ENCODE results near the gene OSER1. TPM values are rescaled to one million over a fixed set of nuclear protein-coding genes. Genes with fewer than 3 reads are reported as not detected.
A peak's percentile ranks its signal among the peaks of the same experiment; 100 is the strongest.

The OSER1 gene
- total RNA-seq, 1 experiment from 2014 or later, result 79.7 TPM

- H3K4me1 Mint-ChIP-seq (ENCODE audit: low read depth, unreplicated experiment), result no peaks in the 10 kb centered on the region
- no peaks in the 10 kb centered on the region for H3K9me3 Mint-ChIP-seq (ENCODE audit: unreplicated experiment)
- no peaks in the 10 kb centered on the region for H3K36me3 ChIP-seq (ENCODE audit: control insufficient read depth, insufficient read depth, low read length)
- H3K4me3 ChIP-seq (ENCODE audit: low read depth, low read length), result no peak overlapping the region
- no peak overlapping the region for H3K27ac Mint-ChIP-seq (ENCODE audit: unreplicated experiment)
- ChIA-PET POLR2A (no interaction called here), CTCF (no interaction called here)
- no TSS peak for BruUV-seq (replicated peaks)
- no peak for DNase-seq
- H3K27me3 Mint-ChIP-seq (ENCODE audit: insufficient read depth, unreplicated experiment), result peaks cover 5% of the 10 kb centered on the region
- no peaks in the 10 kb centered on the region for H3K9me3 ChIP-seq
- TF ChIP-seq, protein P1, sequence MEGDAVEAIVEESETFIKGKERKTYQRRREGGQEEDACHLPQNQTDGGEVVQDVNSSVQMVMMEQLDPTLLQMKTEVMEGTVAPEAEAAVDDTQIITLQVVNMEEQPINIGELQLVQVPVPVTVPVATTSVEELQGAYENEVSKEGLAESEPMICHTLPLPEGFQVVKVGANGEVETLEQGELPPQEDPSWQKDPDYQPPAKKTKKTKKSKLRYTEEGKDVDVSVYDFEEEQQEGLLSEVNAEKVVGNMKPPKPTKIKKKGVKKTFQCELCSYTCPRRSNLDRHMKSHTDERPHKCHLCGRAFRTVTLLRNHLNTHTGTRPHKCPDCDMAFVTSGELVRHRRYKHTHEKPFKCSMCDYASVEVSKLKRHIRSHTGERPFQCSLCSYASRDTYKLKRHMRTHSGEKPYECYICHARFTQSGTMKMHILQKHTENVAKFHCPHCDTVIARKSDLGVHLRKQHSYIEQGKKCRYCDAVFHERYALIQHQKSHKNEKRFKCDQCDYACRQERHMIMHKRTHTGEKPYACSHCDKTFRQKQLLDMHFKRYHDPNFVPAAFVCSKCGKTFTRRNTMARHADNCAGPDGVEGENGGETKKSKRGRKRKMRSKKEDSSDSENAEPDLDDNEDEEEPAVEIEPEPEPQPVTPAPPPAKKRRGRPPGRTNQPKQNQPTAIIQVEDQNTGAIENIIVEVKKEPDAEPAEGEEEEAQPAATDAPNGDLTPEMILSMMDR (IDR thresholded peaks at IDR 0.05; ENCODE audit: insufficient read depth in 1 of 2, low read depth in 1 of 2, low read length in 1 of 2, severe bottlenecking in 1 of 2, unreplicated experiment in 1 of 2), result no peak
- no peaks in the 10 kb centered on the region for H3K4me1 ChIP-seq
- intact Hi-C loops (cut with micrococcal nuclease; ENCODE audit: unreplicated experiment), result no loop called here
- no peak overlapping the region for H3K4me3 Mint-ChIP-seq (ENCODE audit: unreplicated experiment)
- H3K27me3 ChIP-seq (replicated peaks; ENCODE audit: control insufficient read depth, insufficient read depth, low read length), result no peaks in the 10 kb centered on the region
- no peaks in the 10 kb centered on the region for H3K36me3 Mint-ChIP-seq (ENCODE audit: insufficient read depth, unreplicated experiment)
Measured at GRCh38 chr20:44251284-44251683, 40.7 kb upstream of the OSER1 start.

DNA sequence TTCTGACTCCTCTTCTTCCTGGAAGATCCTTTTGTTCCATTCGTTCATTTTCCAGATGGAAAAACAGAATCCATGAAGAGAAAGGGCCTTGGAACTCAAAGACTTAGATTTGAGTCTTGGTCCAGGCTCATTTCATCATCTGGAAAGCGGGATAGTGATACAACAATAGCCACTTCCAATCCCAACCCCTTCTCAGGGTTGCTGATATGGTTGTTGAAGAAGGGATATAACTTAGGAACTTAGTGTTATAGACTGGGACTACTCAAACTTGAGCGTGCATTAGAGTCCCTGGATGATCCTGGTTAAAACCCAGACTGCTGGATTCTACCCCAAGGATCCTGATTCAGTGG lies 37.8 kb upstream of the OSER1 start:
- CTCF ChIA-PET, result interaction anchor here (2.4 to 2.8 kb wide), 2 partner anchors 16 to 63 kb away, joined by 7 to 18 read pairs; partner anchors contain the start of gene FITM2
- intact Hi-C loops (cut with micrococcal nuclease; ENCODE audit: unreplicated experiment), result loop anchor here (1.0 kb wide), 2 partner anchors 16 to 63 kb away; partner anchors contain the start of gene FITM2
- Mint-ChIP-seq H3K27ac (ENCODE audit: unreplicated experiment) (no peak overlapping the region), H3K4me1 (ENCODE audit: low read depth, unreplicated experiment) (no peaks in the 10 kb centered on the region), H3K4me3 (ENCODE audit: unreplicated experiment) (no peak overlapping the region), H3K36me3 (ENCODE audit: insufficient read depth, unreplicated experiment) (no peaks in the 10 kb centered on the region), H3K27me3 (ENCODE audit: insufficient read depth, unreplicated experiment) (peaks cover 5% of the 10 kb centered on the region), H3K9me3 (ENCODE audit: unreplicated experiment) (no peaks in the 10 kb centered on the region)
- POLR2A ChIA-PET, result no interaction called here
- no peaks in the 10 kb centered on the region for H3K27me3 ChIP-seq (replicated peaks; ENCODE audit: control insufficient read depth, insufficient read depth, low read length)
- no peaks in the 10 kb centered on the region for H3K4me1 ChIP-seq
- no peaks in the 10 kb centered on the region for H3K9me3 ChIP-seq
- TF ChIP-seq, protein P1 (IDR thresholded peaks at IDR 0.05; ENCODE audit: insufficient read depth in 1 of 2, low read depth in 1 of 2, low read length in 1 of 2, severe bottlenecking in 1 of 2, unreplicated experiment in 1 of 2), result no peak
- H3K36me3 ChIP-seq (ENCODE audit: control insufficient read depth, insufficient read depth, low read length), result no peaks in the 10 kb centered on the region
- DNase-seq, result no peak
- BruUV-seq (replicated peaks), result no TSS peak
- no peak overlapping the region for H3K4me3 ChIP-seq (ENCODE audit: low read depth, low read length)

GRCh38 chr20:44247586-44248409 lies 37.2 kb upstream of the OSER1 start:
- Mint-ChIP-seq H3K27me3 (ENCODE audit: insufficient read depth, unreplicated experiment) (peaks cover 5% of the 10 kb centered on the region), H3K27ac (ENCODE audit: unreplicated experiment) (no peak overlapping the region), H3K9me3 (ENCODE audit: unreplicated experiment) (no peaks in the 10 kb centered on the region), H3K4me1 (ENCODE audit: low read depth, unreplicated experiment) (no peaks in the 10 kb centered on the region), H3K36me3 (ENCODE audit: insufficient read depth, unreplicated experiment) (no peaks in the 10 kb centered on the region), H3K4me3 (ENCODE audit: unreplicated experiment) (no peak overlapping the region)
- H3K4me3 ChIP-seq (ENCODE audit: low read depth, low read length), result no peak overlapping the region
- H3K36me3 ChIP-seq (ENCODE audit: control insufficient read depth, insufficient read depth, low read length), result no peaks in the 10 kb centered on the region
- intact Hi-C loops (cut with micrococcal nuclease; ENCODE audit: unreplicated experiment), result loop anchor here (1.0 kb wide), 2 partner anchors 17 to 64 kb away; partner anchors contain the start of gene FITM2
- H3K9me3 ChIP-seq, result no peaks in the 10 kb centered on the region
- peak; percentile 84 to 95 for DNase-seq
- no peaks in the 10 kb centered on the region for H3K4me1 ChIP-seq
- CTCF ChIA-PET, result interaction anchor here (0.5 to 2.8 kb wide), 3 partner anchors 17 to 63 kb away, joined by 3 to 18 read pairs (median 7); partner anchors contain the start of gene FITM2
- TF ChIP-seq, protein P1 (IDR thresholded peaks at IDR 0.05; ENCODE audit: insufficient read depth in 1 of 2, low read depth in 1 of 2, low read length in 1 of 2, severe bottlenecking in 1 of 2, unreplicated experiment in 1 of 2), result peak; percentile 98 to 100
- no TSS peak for BruUV-seq (replicated peaks)
- H3K27me3 ChIP-seq (replicated peaks; ENCODE audit: control insufficient read depth, insufficient read depth, low read length), result no peaks in the 10 kb centered on the region
- POLR2A ChIA-PET, result no interaction called here

Data from Caco-2 (cell line).